ENCODE results near the gene UBP1. TPM values are rescaled to one million over a fixed set of nuclear protein-coding genes. Genes with fewer than 3 reads are reported as not detected.

Gene UBP1
- total and polyA plus RNA-seq, 2 donors (not counting 1 experiment from before 2014, with no cell fraction given), result 48.1 to 99.7 TPM

- H3K9me3 ChIP-seq (ENCODE audit: control insufficient read depth, insufficient read depth, low read depth, low read length), result no peaks in the 10 kb centered on the region
- H3K36me3 ChIP-seq (ENCODE audit: control insufficient read depth, insufficient read depth, low read length), result no peaks in the 10 kb centered on the region
- TF ChIP-seq, protein P1, sequence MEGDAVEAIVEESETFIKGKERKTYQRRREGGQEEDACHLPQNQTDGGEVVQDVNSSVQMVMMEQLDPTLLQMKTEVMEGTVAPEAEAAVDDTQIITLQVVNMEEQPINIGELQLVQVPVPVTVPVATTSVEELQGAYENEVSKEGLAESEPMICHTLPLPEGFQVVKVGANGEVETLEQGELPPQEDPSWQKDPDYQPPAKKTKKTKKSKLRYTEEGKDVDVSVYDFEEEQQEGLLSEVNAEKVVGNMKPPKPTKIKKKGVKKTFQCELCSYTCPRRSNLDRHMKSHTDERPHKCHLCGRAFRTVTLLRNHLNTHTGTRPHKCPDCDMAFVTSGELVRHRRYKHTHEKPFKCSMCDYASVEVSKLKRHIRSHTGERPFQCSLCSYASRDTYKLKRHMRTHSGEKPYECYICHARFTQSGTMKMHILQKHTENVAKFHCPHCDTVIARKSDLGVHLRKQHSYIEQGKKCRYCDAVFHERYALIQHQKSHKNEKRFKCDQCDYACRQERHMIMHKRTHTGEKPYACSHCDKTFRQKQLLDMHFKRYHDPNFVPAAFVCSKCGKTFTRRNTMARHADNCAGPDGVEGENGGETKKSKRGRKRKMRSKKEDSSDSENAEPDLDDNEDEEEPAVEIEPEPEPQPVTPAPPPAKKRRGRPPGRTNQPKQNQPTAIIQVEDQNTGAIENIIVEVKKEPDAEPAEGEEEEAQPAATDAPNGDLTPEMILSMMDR (conservative IDR thresholded peaks at IDR 0.05 in 1 of 2, IDR thresholded peaks at IDR 0.05 in 1 of 2; ENCODE audit: low read depth in 1 of 2, low read length in 2 of 2), result no peak
- no peak for TF ChIP-seq EZH2 (IDR thresholded peaks at IDR 0.05; ENCODE audit: low read length, missing control alignments)
- peaks cover 65% of the 10 kb centered on the region for H3K79me2 ChIP-seq (ENCODE audit: control insufficient read depth, insufficient read depth, low read length)
- H3K4me2 ChIP-seq (ENCODE audit: extremely low read depth, insufficient read depth, low read length), result peak overlapping the region; percentile 92
- peak overlapping the region; percentile 81 for H3K9ac ChIP-seq (ENCODE audit: insufficient read depth, low read length)
- peaks cover 2% of the 10 kb centered on the region for H3K4me1 ChIP-seq (ENCODE audit: control insufficient read depth, extremely low read depth, insufficient read depth, low read length)
- no peaks in the 10 kb centered on the region for H3K27me3 ChIP-seq (ENCODE audit: control insufficient read depth, insufficient read depth, low read length)
- DNase-seq (ENCODE audit: low read depth in 2 of 2), result peak; percentile 58 to 63
- peak overlapping the region; percentile 70 to 99 (median 92) for H3K4me3 ChIP-seq (replicated peaks in 1 of 4; ENCODE audit: control extremely low read depth in 1 of 4, insufficient read depth in 1 of 4, low read depth in 3 of 4, low read length in 4 of 4)
- peak overlapping the region; percentile 92 for H3K27ac ChIP-seq (ENCODE audit: insufficient read depth, low read length)
- H4K20me1 ChIP-seq (ENCODE audit: control insufficient read depth, extremely low read depth, insufficient read depth, low read length), result peaks cover 3% of the 10 kb centered on the region
- no peak overlapping the region for H2AFZ ChIP-seq (ENCODE audit: low read length)
Observed at GRCh38 chr3:33438284-33438668, 1.9 kb downstream of the UBP1 start.

DNA sequence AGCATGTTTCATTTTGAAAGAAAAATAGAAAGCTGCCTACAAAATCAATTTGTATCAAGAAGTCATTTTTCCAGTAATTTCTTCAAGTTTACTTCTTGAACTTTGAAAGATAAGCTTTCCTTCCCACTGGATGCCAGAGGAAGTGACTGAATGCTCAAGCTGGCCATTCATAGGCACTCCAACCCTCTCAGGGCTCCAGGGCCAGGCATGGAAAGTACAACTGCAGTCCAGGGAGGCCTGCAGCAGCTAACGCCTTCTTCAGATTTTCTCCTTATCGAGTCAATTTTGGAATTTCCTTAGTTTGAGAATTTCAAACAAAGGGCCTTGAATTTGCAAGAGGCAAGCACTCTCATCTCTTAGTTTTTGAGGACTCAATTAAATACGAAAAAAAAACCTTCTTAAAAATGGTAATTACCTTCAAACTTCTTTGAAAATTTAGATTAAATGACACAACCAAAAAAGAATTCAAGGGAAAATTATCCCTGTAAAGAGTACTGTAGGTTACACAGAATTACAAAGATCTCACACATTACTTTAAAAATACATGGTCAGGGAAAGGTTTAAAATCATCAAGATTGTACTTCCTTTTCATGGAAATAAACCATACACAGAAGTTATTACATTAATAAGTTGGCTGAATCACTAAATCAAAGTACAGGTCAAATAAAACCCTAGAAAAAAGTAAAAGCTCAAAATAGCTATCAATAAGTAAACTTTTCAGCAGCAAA is 2.5 kb downstream of the UBP1 start:
- H3K27me3 ChIP-seq (ENCODE audit: control insufficient read depth, insufficient read depth, low read length), result no peaks in the 10 kb centered on the region
- no peaks in the 10 kb centered on the region for H3K9me3 ChIP-seq (ENCODE audit: control insufficient read depth, insufficient read depth, low read depth, low read length)
- TF ChIP-seq, protein P1 (conservative IDR thresholded peaks at IDR 0.05 in 1 of 2, IDR thresholded peaks at IDR 0.05 in 1 of 2; ENCODE audit: low read depth in 1 of 2, low read length in 2 of 2), result no peak
- TF ChIP-seq EZH2 (IDR thresholded peaks at IDR 0.05; ENCODE audit: low read length, missing control alignments), result no peak
- H3K36me3 ChIP-seq (ENCODE audit: control insufficient read depth, insufficient read depth, low read length), result no peaks in the 10 kb centered on the region
- H3K9ac ChIP-seq (ENCODE audit: insufficient read depth, low read length), result peak overlapping the region; percentile 81
- H3K4me3 ChIP-seq (replicated peaks in 1 of 4; ENCODE audit: control extremely low read depth in 1 of 4, insufficient read depth in 1 of 4, low read depth in 3 of 4, low read length in 4 of 4), result peak overlapping the region; percentile 70 to 99 (median 92)
- no peak overlapping the region for H2AFZ ChIP-seq (ENCODE audit: low read length)
- peaks cover 2% of the 10 kb centered on the region for H3K4me1 ChIP-seq (ENCODE audit: control insufficient read depth, extremely low read depth, insufficient read depth, low read length)
- H3K27ac ChIP-seq (ENCODE audit: insufficient read depth, low read length), result peak overlapping the region; percentile 92
- H3K4me2 ChIP-seq (ENCODE audit: extremely low read depth, insufficient read depth, low read length), result peak overlapping the region; percentile 92
- peak; percentile 54 to 77 for DNase-seq (ENCODE audit: low read depth in 2 of 2)
- peaks cover 68% of the 10 kb centered on the region for H3K79me2 ChIP-seq (ENCODE audit: control insufficient read depth, insufficient read depth, low read length)
- H4K20me1 ChIP-seq (ENCODE audit: control insufficient read depth, extremely low read depth, insufficient read depth, low read length), result peaks cover 3% of the 10 kb centered on the region

DNA sequence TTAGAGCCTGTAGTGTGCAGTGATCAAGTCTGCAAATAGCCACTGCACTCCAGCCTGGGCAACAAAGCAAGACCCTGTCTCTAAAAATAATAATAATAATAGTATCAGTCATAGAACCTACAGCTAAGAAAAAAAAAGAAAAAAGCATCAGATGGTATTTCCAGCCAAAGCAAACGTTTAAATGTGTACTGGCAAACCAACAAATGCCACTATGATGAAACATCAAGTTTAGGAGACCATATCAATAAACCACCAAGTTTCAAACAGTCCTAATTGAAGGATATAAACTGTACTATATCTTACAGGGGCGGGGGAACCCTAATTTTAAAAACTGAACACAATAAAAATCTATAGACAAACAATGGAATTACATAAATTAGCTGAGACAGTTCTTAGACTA is 6.4 kb downstream of the UBP1 start:
- H3K27me3 ChIP-seq (ENCODE audit: control insufficient read depth, insufficient read depth, low read length), result no peaks in the 10 kb centered on the region
- DNase-seq (ENCODE audit: low read depth in 2 of 2), result peak; percentile 32 to 58
- no peak overlapping the region for H3K4me3 ChIP-seq (replicated peaks in 1 of 4; ENCODE audit: control extremely low read depth in 1 of 4, insufficient read depth in 1 of 4, low read depth in 3 of 4, low read length in 4 of 4)
- H4K20me1 ChIP-seq (ENCODE audit: control insufficient read depth, extremely low read depth, insufficient read depth, low read length), result peaks cover 3% of the 10 kb centered on the region
- H3K9ac ChIP-seq (ENCODE audit: insufficient read depth, low read length), result no peak overlapping the region
- H3K79me2 ChIP-seq (ENCODE audit: control insufficient read depth, insufficient read depth, low read length), result peaks cover 97% of the 10 kb centered on the region
- H3K36me3 ChIP-seq (ENCODE audit: control insufficient read depth, insufficient read depth, low read length), result no peaks in the 10 kb centered on the region
- H3K4me2 ChIP-seq (ENCODE audit: extremely low read depth, insufficient read depth, low read length), result peak overlapping the region; percentile 15
- H3K4me1 ChIP-seq (ENCODE audit: control insufficient read depth, extremely low read depth, insufficient read depth, low read length), result peaks cover 2% of the 10 kb centered on the region
- H2AFZ ChIP-seq (ENCODE audit: low read length), result no peak overlapping the region
- TF ChIP-seq, protein P1 (conservative IDR thresholded peaks at IDR 0.05 in 1 of 2, IDR thresholded peaks at IDR 0.05 in 1 of 2; ENCODE audit: low read depth in 1 of 2, low read length in 2 of 2), result no peak
- TF ChIP-seq EZH2 (IDR thresholded peaks at IDR 0.05; ENCODE audit: low read length, missing control alignments), result no peak
- no peaks in the 10 kb centered on the region for H3K9me3 ChIP-seq (ENCODE audit: control insufficient read depth, insufficient read depth, low read depth, low read length)
- H3K27ac ChIP-seq (ENCODE audit: insufficient read depth, low read length), result no peak overlapping the region

Measured in fibroblast of lung (primary cell).